HG02973 (cell line): Measurements from ENCODE around the gene PCDHA7.
"Not testable (repeated sequence)": the region's sequence is repeated elsewhere in the genome, so short reads cannot be mapped to it uniquely, and the experiment has no call there.

Experiments used
- ATAC-seq: cut with Tn5 transposase; IDR thresholded peaks from one replicate; pipeline ENCODE4 v1.9.1; 2021; ENCODE audit warnings: moderate library complexity; ENCODE audit not compliant: unreplicated experiment

Gene PCDHA7, protein sequence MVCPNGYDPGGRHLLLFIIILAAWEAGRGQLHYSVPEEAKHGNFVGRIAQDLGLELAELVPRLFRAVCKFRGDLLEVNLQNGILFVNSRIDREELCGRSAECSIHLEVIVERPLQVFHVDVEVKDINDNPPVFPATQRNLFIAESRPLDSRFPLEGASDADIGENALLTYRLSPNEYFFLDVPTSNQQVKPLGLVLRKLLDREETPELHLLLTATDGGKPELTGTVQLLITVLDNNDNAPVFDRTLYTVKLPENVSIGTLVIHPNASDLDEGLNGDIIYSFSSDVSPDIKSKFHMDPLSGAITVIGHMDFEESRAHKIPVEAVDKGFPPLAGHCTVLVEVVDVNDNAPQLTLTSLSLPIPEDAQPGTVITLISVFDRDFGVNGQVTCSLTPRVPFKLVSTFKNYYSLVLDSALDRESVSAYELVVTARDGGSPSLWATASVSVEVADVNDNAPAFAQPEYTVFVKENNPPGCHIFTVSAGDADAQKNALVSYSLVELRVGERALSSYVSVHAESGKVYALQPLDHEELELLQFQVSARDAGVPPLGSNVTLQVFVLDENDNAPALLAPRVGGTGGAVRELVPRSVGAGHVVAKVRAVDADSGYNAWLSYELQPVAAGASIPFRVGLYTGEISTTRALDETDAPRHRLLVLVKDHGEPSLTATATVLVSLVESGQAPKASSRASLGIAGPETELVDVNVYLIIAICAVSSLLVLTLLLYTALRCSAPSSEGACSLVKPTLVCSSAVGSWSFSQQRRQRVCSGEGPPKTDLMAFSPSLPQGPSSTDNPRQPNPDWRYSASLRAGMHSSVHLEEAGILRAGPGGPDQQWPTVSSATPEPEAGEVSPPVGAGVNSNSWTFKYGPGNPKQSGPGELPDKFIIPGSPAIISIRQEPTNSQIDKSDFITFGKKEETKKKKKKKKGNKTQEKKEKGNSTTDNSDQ

DNA sequence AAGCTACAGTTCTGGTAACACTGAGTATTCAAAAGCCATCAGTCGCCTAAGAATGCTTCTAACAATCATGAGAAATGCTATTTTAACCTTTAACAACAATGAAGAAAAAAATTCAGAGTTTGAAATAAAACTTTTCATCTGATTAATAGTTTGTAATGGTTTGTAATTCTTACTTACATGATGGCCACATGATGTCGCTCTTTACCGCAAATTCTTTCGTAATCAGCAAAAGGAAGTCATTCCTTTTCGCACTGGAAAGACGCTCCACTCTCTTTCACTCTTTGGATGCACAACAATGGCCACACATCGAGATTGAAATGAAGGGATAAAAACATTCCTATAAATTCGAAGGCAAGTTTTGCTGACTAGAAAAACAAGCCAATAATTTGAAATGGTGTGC is at the start of gene PCDHA7:
TSS of gene PCDHA7 (plus strand) at position 277 of the 400 bp plus-strand sequence. CDS start at position 392, 115 bp downstream.
- no peak for ATAC-seq

DNA sequence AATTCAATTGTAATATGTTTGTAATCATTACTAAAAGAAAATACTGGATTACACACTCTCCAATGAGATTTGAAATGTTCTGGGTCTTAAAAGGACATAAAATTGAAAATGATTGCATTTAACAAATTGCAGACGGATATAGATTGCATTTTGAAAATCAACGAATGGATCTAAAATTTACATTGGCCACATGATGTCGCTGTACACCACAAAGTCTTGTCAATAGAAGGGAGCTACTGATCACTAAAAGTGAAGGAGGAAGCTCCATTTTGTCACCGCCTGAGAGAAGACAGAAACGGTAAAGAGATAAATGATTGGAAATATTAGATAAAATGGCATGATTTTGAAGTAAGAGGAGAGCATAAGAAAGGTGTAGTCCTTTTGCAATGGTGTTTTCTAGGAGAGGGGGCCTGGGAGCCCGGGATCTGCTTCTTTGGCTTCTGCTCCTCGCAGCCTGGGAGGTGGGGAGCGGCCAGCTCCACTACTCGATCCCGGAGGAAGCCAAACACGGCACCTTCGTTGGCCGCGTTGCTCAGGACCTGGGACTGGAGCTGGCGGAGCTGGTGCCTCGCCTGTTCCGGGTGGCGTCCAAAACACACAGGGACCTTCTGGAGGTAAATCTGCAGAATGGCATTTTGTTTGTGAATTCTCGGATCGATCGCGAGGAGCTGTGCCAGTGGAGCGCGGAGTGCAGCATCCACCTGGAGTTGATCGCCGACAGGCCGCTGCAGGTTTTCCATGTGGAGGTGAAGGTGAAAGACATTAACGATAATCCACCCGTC is 48.0 kb upstream of the PCDHA7 start, which contains the start of gene PCDHA1:
TSS of gene PCDHA1 (plus strand) at position 236 of the 782 bp plus-strand sequence.
- ATAC-seq = no peak

GRCh38 chr5:140787422-140787821 is 46.6 kb upstream of the PCDHA7 start:
- not testable (repeated sequence) for ATAC-seq

GRCh38 chr5:140787849-140788504 is 46.1 kb upstream of the PCDHA7 start:
- not testable (repeated sequence) for ATAC-seq

DNA sequence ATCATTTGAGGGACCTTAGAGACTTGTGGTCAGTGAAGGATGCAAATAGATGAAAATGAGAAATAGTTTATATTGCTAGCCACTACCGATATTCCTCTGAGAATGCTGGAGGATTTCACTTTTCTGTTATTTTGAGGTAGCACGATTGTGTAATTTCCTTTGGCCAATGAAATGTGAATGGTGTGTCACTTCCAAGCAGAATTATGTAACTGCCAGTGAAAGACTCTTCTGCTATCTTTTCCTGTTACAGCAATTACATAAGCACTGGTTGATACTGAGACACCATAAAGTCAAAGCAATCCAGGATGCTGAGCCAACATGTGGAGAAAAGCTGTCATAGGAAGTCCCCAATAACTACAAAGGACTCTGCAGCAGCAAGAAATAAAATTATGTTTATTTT is 43.0 kb upstream of the PCDHA7 start:
- no peak for ATAC-seq

GRCh38 chr5:140794595-140795258 is 39.3 kb upstream of the PCDHA7 start, which contains the start of gene PCDHA2:
Gene PCDHA2, plus strand, starts transcription at chr5:140794852.
- no peak for ATAC-seq

- no peak for ATAC-seq
These were observed 38.8 kb upstream of the PCDHA7 start for GRCh38 chr5:140795259-140795641.

DNA sequence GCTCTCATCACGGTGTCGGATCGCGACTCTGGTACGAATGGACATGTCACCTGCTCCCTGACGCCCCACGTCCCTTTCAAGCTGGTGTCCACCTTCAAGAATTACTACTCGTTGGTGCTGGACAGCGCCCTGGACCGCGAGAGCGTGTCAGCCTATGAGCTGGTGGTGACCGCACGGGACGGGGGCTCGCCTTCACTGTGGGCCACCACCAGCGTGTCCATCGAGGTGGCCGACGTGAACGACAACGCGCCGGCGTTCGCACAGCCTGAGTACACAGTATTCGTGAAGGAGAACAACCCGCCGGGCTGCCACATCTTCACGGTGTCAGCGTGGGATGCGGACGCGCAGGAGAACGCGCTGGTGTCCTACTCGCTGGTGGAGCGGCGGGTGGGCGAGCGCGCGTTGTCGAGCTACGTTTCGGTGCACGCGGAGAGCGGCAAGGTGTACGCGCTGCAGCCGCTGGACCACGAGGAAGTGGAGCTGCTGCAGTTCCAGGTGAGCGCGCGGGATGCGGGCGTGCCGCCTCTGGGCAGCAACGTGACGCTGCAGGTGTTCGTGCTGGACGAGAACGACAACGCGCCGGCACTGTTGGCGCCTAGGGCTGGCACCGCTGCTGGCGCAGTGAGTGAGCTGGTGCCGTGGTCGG is 37.9 kb upstream of the PCDHA7 start:
- ATAC-seq = not testable (repeated sequence)

GRCh38 chr5:140796718-140797095 is 37.4 kb upstream of the PCDHA7 start:
- ATAC-seq = no peak

GRCh38 chr5:140800816-140801493 is 33.1 kb upstream of the PCDHA7 start, which contains the start of gene PCDHA3:
Gene PCDHA3, plus strand, starts transcription at chr5:140801057.
- no peak for ATAC-seq

DNA sequence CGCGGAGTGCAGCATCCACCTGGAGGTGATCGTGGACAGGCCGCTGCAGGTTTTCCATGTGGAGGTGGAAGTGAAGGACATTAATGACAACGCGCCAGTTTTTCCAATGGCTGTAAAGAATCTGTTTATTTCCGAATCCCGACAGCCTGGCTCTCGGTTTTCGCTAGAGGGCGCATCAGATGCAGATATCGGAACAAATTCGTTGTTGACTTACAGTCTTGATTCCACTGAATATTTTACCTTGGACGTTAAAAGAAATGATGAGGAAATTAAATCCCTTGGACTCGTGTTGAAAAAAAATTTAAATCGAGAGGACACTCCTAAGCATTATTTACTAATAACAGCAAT is 32.6 kb upstream of the PCDHA7 start:
- no peak for ATAC-seq

- not testable (repeated sequence) for ATAC-seq
These were observed 31.7 kb upstream of the PCDHA7 start for GRCh38 chr5:140802381-140802780.

DNA sequence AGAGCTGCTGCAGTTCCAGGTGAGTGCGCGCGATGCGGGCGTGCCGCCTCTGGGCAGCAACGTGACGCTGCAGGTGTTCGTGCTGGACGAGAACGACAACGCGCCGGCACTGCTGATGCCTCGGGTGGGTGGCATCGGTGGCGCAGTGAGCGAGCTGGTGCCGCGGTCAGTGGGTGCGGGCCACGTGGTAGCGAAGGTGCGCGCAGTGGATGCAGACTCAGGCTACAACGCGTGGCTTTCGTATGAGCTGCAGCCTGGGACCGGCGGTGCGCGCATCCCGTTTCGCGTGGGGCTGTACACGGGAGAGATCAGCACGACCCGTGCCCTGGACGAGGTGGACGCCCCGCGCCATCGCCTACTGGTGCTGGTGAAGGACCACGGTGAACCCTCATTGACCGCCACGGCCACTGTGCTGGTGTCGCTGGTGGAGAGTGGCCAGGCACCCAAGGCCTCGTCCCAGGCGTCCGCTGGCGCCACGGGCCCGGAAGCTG is 31.2 kb upstream of the PCDHA7 start:
- no peak for ATAC-seq

- ATAC-seq = no peak
These were observed 27.0 kb upstream of the PCDHA7 start, which contains the start of gene PCDHA4 for GRCh38 chr5:140806834-140807775. Gene PCDHA4, plus strand, starts transcription at chr5:140807068.

- ATAC-seq = not testable (repeated sequence)
These were observed 25.7 kb upstream of the PCDHA7 start for GRCh38 chr5:140808241-140808888.

DNA sequence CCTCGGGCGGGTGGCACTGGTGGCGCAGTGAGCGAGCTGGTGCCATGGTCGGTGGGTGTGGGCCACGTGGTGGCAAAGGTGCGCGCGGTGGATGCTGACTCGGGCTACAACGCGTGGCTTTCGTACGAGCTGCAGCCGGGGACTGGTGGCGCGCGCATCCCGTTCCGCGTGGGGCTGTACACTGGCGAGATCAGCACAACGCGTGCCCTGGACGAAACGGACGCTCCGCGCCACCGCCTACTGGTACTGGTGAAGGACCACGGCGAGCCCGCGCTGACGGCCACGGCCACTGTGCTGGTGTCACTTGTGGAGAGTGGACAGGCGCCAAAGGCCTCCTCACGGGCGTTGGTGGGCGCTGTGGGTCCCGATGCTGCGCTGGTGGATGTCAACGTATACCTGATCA is 25.2 kb upstream of the PCDHA7 start:
- no peak for ATAC-seq
